HG02678 (cell line): ENCODE data around the gene SLC7A1.

Source experiments
- ATAC-seq: cut with Tn5 transposase; IDR thresholded peaks from one replicate; pipeline ENCODE4 v1.9.1; 2021; ENCODE audit warnings: mild to moderate bottlenecking, moderate library complexity; ENCODE audit not compliant: unreplicated experiment

The SLC7A1 gene

GRCh38 chr13:29465741-29466293, 129.7 kb downstream of the SLC7A1 start:
- ATAC-seq: no peak

GRCh38 chr13:29464105-29464679, 131.3 kb downstream of the SLC7A1 start:
- no peak for ATAC-seq

- no peak for ATAC-seq
Measured at GRCh38 chr13:29459813-29460355, 135.6 kb downstream of the SLC7A1 start.
